NCI-H774 (cell line): ENCODE results near the gene NPIPA2.
"Not testable (repeated sequence)": the region's sequence is repeated elsewhere in the genome, so short reads cannot be mapped to it uniquely, and the experiment has no call there.

Experiments used
- DNase-seq: peaks from one replicate; lab custom pipeline; 2025; lab: John Stamatoyannopoulos, UW

NPIPA2 gene

GRCh38 chr16:14742273-14743128, at the start of gene NPIPA2:
TSS of gene NPIPA2 (plus strand) at chr16:14742533. CDS start at chr16:14748066, 5,533 bp downstream.
- not testable (repeated sequence) for DNase-seq

DNA sequence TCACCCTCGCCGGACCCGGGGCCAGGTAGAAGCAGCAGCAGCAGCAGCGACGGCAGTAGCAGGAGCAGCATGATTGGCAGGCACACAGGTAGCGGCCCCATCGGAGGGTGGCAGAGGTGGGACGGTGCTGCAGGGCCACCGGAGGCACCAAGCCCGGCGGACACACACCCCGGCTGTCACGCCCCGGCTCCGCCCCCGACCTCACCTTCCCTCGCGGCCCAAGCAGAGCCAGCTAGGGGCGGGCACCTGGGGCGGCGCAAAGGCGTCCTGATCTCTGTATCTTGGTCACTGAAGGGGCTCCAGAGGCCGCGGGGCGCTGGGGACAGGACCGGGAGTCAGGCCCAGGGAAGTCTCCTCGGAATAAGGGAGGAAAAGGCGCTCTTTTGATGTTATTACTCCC, 48.2 kb upstream of the NPIPA2 start, which contains the start of gene PLA2G10:
Gene PLA2G10, minus strand, starts transcription at position 180 of the 400 bp plus-strand sequence. Its CDS starts 79 bp downstream, at position 101.
- DNase-seq = not testable (repeated sequence)

DNA sequence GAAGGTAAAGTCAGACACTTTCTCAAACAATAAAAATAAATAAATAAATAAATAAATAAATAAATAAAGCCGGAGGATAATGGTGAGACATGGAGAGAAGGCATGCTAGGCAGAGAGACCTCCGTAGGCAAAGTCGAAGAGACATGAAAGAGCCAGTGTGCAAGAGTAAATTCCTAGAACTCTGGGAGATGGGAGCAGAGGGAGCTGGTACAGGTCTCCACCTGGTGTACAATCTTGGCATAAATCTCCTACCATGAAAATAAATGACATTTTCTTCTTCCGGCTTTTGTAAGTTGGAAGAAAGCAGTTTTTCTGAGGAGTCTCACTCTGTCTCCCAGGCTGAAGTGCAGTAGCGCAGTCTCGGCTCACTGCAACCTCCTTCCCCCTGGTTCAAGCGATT, 40.5 kb upstream of the NPIPA2 start:
- DNase-seq = not testable (repeated sequence)

DNA sequence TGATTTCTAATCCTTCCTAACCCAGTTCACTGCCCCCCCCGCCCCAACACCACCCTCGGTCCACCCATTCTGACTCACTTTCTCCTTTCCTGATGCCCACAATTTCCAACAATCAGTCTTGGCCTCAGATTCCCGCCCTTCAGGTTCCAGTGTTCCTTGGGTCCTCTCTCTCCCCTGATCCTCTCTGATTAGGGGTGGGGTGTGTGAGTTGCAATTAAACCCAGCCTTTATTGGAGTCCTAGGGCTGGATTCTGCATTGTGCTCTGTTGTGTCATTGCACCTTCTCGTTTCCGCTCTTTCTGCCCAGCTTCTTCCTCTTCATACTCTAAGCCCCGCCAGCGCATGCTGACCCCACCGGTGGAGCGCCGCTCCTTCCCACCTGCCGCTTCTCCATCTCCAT, 39.7 kb upstream of the NPIPA2 start:
- DNase-seq = not testable (repeated sequence)

DNA sequence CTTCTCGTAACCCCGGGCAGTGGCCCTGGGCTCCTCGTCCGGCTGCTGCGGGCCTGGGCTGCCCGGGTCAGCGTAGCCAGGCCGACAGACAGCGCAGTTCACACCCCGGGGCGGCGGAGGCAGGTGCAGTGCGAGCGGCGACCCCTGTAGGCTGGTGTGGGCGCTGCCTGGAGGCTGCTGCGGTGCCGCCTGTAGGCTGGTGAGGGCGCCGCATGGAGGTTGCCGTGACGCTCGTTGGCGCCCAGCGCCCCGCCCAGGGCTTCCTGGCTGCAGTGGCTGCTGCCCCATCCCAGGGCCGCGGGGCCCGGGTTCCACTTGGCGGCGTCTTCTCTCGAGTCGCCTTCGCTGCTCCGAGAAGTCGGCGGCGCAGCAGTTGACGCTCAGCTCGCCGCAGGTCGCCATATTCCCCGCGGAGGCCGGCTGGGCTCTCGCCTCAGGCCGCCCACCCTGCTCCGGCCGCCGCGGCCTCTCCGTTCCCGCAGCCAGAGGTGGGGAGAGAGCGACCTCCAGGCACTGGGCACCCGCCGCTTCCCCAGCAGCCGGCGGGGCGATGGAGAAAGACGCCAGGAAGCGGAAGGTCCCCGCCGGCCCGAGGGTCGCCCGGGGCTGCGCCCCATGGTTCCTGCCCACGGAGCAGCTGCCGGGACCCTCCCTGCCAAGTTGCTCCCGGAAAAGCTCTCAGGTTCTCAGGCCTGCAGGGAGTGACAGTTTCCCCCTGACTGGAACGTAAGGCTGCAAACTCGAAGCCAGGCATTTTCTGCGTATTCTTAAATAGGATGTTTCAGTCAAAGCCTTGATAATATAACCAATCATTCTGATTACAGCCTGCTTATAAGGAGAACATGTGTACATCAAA, 38.9 kb upstream of the NPIPA2 start, which contains the start of gene NPIPA3:
Gene NPIPA3, plus strand, starts transcription at position 256 of the 856 bp plus-strand sequence. CDS start 5,533 bp downstream, outside the sequence.
- not testable (repeated sequence) for DNase-seq

GRCh38 chr16:14733233-14733632, 9.1 kb upstream of the NPIPA2 start:
- not testable (repeated sequence) for DNase-seq

GRCh38 chr16:14740832-14741385, 1.4 kb upstream of the NPIPA2 start:
- not testable (repeated sequence) for DNase-seq

GRCh38 chr16:14741794-14742193, 539 bp upstream of the NPIPA2 start:
- DNase-seq = not testable (repeated sequence)

DNA sequence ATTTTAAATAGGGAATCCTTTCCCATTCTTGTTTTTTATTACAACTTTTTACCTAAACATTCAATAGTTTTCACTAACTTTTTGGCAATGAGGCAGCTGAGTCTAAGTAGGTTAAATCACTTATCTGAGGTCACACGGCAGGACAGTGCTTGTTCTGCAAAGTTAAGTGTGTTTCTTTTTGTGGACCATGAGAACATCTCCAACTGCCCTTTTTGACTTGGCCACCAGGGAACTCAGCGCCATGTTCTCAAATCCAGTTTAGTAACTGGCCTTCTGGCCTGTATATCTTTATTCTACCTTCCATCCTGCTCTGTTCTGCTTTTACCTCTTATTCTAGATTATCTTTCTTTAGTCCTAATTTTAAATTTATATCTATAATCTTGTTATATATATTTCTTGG, 31.3 kb downstream of the NPIPA2 start:
- DNase-seq = not testable (repeated sequence)

DNA sequence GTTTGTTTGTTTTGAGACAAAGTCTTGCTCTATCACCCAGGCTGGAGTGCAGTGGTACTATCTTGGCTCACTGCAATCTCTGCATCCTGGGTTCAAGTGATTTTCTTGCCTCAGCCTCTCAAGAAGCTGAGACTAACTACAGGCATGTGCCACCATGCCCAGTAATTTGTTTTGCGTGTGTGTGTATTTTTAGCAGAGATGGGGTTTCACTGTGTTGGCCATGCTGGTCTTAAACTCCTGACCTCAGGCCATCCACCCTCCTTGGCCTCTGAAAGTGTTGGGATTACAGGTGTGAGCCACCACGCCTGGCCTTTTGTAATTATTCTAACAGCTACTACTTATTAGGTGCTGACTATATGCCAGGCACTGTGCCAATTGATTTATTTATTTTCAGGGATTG, 33.3 kb downstream of the NPIPA2 start:
- DNase-seq = not testable (repeated sequence)

GRCh38 chr16:14776763-14777162, 34.4 kb downstream of the NPIPA2 start:
- DNase-seq = not testable (repeated sequence)

DNA sequence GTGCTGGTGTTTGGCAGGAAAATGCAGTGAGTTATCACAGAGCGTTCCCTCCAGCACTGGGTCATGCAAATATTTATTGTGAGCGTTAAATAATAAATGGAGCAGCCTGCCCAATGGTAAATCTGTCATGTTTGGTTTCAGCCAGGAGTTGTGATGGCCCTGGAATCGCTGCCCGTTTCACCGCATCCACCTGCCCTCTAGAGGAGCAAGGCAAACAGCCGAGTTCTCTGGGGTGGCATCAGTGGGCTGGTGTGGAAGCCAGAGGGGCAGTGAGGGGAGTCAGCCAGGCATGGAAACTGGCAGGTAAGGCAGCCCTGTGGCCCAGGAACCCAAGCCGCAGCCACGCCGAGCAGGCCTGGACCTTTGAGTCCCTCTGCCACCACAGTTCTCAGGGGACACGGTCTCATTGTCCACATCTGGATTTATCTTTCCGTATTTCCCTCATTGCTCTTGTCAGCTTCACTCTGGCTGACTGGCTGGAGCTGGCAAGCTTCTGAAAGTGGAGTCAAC, 37.1 kb downstream of the NPIPA2 start:
- DNase-seq = not testable (repeated sequence)

DNA sequence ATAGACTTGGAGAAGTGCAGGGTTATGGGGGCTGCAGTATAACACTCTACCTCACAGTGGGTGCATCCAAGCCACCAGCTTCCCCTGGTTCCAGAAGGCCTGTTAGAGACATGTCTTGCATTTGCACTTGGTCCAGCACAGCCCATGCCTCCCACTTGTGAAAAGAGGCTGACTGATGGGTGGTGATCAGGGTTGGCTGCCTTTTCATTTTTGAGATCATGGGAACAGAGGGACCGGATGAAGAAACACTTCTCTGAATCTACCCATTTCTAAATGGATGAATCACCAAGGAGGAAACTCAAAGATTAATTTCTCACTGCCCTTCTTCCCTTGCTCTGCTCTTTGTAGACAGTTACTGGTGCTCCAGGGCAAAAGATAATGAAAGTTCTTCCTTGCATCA, 43.8 kb downstream of the NPIPA2 start:
- DNase-seq = not testable (repeated sequence)

GRCh38 chr16:14789577-14789976, 47.2 kb downstream of the NPIPA2 start:
- not testable (repeated sequence) for DNase-seq

DNA sequence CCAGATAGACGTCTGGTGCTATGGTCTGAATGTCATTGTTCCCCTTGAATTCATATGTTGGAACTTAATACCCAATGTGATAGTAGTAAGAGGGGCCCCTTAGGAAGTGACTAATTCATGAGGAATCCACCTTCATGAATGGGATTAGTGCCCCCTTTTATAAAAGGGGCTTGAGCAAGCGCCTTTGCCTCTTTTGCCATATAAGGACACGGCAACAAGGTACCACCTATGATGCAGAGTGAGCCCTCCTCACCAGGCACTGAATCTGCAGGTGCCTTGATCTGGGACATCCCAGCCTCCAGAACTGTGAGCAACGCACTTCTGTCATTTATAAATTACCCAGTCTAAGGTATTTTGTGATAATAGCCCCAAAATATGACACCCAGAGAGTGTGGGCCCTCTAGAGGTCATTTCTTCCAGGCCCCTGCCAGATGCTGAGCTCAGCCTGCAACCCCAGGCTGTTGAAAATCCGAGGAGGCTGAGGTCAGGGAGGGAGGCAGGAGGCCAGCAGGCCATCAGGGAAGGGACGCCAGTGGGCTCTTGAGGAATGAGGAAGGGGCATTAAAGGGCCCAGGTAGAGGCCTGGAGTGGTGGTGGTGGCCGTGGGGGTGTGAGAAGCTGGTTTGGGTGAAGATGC, 48.1 kb downstream of the NPIPA2 start:
- DNase-seq = not testable (repeated sequence)

DNA sequence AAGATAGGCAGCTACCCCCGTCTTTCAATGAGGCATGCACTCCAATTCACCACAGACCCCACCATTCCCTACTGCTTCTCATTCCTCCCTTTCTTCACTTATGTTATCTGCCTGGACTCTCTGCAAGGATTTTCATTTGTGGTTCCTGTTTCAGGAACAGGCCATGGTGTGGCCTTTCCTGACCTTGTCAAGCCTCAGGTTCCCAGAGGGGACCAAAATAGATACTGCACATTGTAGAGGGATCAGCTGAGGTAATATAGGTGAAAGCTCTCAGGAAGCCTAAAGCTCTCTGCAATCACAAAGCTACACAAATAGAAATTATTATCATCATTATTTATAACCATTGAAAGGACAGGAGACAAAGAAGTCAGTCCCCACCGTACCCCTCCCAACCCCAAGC, 50.6 kb downstream of the NPIPA2 start:
- not testable (repeated sequence) for DNase-seq

GRCh38 chr16:14797558-14797957, 55.2 kb downstream of the NPIPA2 start:
- not testable (repeated sequence) for DNase-seq

DNA sequence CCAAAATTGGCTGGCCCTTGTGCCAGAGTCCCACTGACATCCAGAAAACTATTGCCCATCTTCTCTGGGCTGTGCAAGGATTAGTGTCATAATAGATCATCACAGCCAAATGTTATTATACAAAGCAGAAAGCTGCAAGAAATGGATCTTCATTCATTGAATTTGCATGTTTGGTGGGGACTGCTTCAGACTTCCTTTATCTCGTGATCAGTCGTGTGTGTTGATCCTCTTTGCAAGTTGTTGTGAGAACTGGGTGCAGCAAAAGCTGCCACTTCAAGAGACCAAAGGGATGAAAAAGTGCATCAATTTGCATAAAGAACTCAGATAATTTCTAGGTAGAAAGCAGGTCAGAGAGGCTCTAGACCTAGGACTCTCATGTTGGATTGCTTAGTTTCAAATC, 61.2 kb downstream of the NPIPA2 start:
- DNase-seq = not testable (repeated sequence)

DNA sequence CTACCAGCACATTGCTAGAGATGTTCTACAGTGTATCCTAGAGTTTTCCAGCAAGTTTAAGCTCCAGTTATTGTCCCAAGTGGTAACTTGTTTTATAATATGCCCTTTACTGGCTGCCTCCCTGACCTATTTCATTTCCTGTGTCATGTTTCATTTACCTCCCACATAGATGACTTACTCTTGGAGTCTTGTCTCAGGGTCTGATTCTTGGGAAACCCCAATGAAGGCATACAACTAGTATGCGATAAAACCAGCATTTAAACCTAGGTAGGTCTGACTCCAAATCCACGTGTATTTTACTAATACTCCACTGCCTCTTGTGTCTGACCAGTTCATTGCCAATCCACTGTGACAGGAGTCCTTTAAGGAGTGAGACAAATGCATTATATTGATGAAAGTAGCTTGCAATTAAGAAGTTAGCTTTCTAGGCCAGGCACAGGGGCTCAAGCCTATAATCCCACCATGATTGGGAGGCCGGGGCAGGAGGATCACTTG, 64.9 kb downstream of the NPIPA2 start:
- DNase-seq = not testable (repeated sequence)

DNA sequence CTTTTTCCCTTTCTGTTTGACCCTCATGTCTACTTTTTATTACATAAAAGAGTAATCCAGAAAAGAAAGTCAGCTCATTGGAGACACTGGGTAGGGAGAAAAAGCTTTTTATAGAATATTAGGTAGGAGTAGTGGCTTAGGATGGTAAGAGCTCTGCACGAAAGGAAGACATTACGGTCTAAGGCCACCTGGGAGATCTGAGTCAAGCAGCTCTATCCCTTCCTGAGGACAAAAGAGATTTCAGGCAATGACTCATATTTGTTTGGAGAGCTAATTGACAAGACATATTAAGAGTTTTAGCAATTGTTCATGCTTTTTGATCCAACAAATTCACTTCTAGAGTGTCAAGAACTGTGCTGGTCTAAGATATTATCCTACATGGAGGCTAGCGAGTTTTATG, 71.6 kb downstream of the NPIPA2 start:
- DNase-seq = not testable (repeated sequence)
